Measurements from ENCODE around the gene CAD.

- TF ChIP-seq CTCF (IDR thresholded peaks at IDR 0.05; ENCODE audit: low read depth, low read length, missing input control) (no peak), JUND (IDR thresholded peaks at IDR 0.05) (no peak), TAF1 (conservative IDR thresholded peaks at IDR 0.05) (no peak), NR2F2 (IDR thresholded peaks at IDR 0.05) (no peak), HNF4A (conservative IDR thresholded peaks at IDR 0.05) (no peak), REST (IDR thresholded peaks at IDR 0.05) (no peak), ATF3 (IDR thresholded peaks at IDR 0.05) (no peak)
- TF ChIP-seq, protein P1, sequence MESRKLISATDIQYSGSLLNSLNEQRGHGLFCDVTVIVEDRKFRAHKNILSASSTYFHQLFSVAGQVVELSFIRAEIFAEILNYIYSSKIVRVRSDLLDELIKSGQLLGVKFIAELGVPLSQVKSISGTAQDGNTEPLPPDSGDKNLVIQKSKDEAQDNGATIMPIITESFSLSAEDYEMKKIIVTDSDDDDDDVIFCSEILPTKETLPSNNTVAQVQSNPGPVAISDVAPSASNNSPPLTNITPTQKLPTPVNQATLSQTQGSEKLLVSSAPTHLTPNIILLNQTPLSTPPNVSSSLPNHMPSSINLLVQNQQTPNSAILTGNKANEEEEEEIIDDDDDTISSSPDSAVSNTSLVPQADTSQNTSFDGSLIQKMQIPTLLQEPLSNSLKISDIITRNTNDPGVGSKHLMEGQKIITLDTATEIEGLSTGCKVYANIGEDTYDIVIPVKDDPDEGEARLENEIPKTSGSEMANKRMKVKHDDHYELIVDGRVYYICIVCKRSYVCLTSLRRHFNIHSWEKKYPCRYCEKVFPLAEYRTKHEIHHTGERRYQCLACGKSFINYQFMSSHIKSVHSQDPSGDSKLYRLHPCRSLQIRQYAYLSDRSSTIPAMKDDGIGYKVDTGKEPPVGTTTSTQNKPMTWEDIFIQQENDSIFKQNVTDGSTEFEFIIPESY (IDR thresholded peaks at IDR 0.05) = no peak
Measured at GRCh38 chr2:27255187-27255586, 38.0 kb downstream of the CAD start.

Measured in liver (tissue), 3 donors.